HCT116 (cell line): ENCODE data around the gene TOX3. TPM values are rescaled to one million over a fixed set of nuclear protein-coding genes. Genes with fewer than 3 reads are reported as not detected.

Experiments
- ATAC-seq: fragments of 200-7000 bp; cut with Tn5 transposase; 2 replicates; pipeline ENCODE4 v1.9.1; 2020; ENCODE audit warnings: mild to moderate bottlenecking, moderate library complexity
- BruUV-seq: library from RNA; stranded (reverse); fragments of 400-500 nt; replicated peaks from 2 replicates; lab custom pipeline; 2021; lab: Mats Ljungman, UMichigan
- CTCF ChIA-PET: fragments of 300-600 bp; sonication (Branson Sonifier 250); formaldehyde crosslinking; loops from one replicate; lab custom pipeline; 2021; ENCODE audit warnings: antibody characterized with exemption; lab: Charles Lee
- POLR2A ChIA-PET: fragments of 300-600, 350-600 bp; sonication (Branson Sonifier 250); formaldehyde crosslinking; loops from one replicate; lab custom pipeline; 2021; ENCODE audit warnings: antibody characterized with exemption; lab: Charles Lee
- RAD21 ChIA-PET, 2 experiments: fragments of 300-600 bp; sonication (Branson Sonifier 250); formaldehyde crosslinking; loops; one replicate each; lab custom pipeline; 2023; ENCODE audit warnings: low total read pairs in 2 of 2; ENCODE audit not compliant: uncharacterized antibody in 2 of 2, unreplicated experiment in 2 of 2, low non-redundant PET in 1 of 2; lab: Charles Lee
- DNase-seq: peaks from one replicate; pipeline ENCODE4 v3.0.0-alpha.2; 2010; ENCODE audit warnings: low read depth, low spot score
- H2AFZ ChIP-seq: fragments of 200-600 bp; shearing (Covaris generic), sonication (generic); 2 replicates; pipeline ENCODE4 v1.6.1; 2017; ENCODE audit warnings: low read depth, mixed run types, mixed read lengths, antibody characterized with exemption, low read length; ENCODE audit not compliant: poor library complexity, severe bottlenecking
- H3K27ac ChIP-seq: 2 replicates; pipeline ENCODE4 v1.5.1; 2012; ENCODE audit warnings: low read depth, low read length
- H3K27me3 ChIP-seq: fragments of 200-600 bp; sonication (generic); 2 replicates; pipeline ENCODE4 v1.6.1; 2016; ENCODE audit warnings: mixed run types, low read length, mixed read lengths; ENCODE audit not compliant: insufficient read depth
- H3K36me3 ChIP-seq, 2 experiments: fragments of 200-500 bp in 1 of 2; fragments of 200-600 bp in 1 of 2; sonication (Bioruptor generic) in 1 of 2; sonication (generic) in 1 of 2; 2 replicates each; pipeline versions ENCODE4 v1.5.1 to v1.6.1; 2014 to 2016; ENCODE audit warnings: low read length in 2 of 2, inconsistent platforms in 1 of 2, mixed read lengths in 1 of 2, mixed run types in 1 of 2; ENCODE audit not compliant: insufficient read depth in 2 of 2, control insufficient read depth in 1 of 2
- H3K4me1 ChIP-seq, 2 experiments: fragments of 200-600 bp in 1 of 2; sonication (generic) in 1 of 2; 2 replicates each; pipeline versions ENCODE4 v1.5.1 to v1.6.1; 2012 to 2017; ENCODE audit warnings: low read length in 2 of 2, inconsistent platforms in 1 of 2, mild to moderate bottlenecking in 1 of 2, mixed read lengths in 1 of 2, mixed run types in 1 of 2, moderate library complexity in 1 of 2; ENCODE audit not compliant: insufficient read depth in 2 of 2, control insufficient read depth in 1 of 2
- H3K4me2 ChIP-seq: fragments of 200-600 bp; sonication (generic); 2 replicates; pipeline ENCODE4 v1.6.1; 2017; ENCODE audit warnings: mixed run types, low read length, mixed read lengths
- H3K4me3 ChIP-seq, 2 experiments: fragments of 200-600 bp in 1 of 2; sonication (generic) in 1 of 2; replicated peaks in 1 of 2; 2 replicates each; pipeline ENCODE4 v1.5.1; 2011 to 2016; ENCODE audit warnings: low read length in 2 of 2, control low read depth in 1 of 2, low read depth in 1 of 2, mild to moderate bottlenecking in 1 of 2, mixed read lengths in 1 of 2, mixed run types in 1 of 2
- H3K79me2 ChIP-seq: fragments of 200-600 bp; sonication (generic); 2 replicates; pipeline ENCODE4 v1.6.1; 2017; ENCODE audit warnings: mild to moderate bottlenecking, mixed run types, low read length, moderate library complexity, mixed read lengths; ENCODE audit not compliant: insufficient read depth
- H3K9ac ChIP-seq: fragments of 200-600 bp; sonication (generic); 2 replicates; pipeline ENCODE4 v1.6.1; 2016; ENCODE audit warnings: low read length, mixed read lengths
- H3K9me2 ChIP-seq: fragments of 200-600 bp; sonication (generic), shearing (Covaris generic); 2 replicates; pipeline ENCODE4 v1.6.1; 2017; ENCODE audit warnings: mixed run types, mild to moderate bottlenecking, moderate library complexity; ENCODE audit not compliant: insufficient read depth
- H3K9me3 ChIP-seq, 2 experiments: fragments of 200-500 bp in 1 of 2; fragments of 200-600 bp in 1 of 2; sonication (Bioruptor generic) in 1 of 2; sonication (generic) in 1 of 2; 2 replicates each; pipeline ENCODE4 v1.6.1; 2014 to 2017; ENCODE audit warnings: low read length in 2 of 2, mixed read lengths in 2 of 2, inconsistent platforms in 1 of 2, low read depth in 1 of 2, mild to moderate bottlenecking in 1 of 2, mixed run types in 1 of 2, moderate library complexity in 1 of 2; ENCODE audit not compliant: control insufficient read depth in 1 of 2, insufficient read depth in 1 of 2
- H4K20me1 ChIP-seq: fragments of 200-600 bp; sonication (generic), shearing (Covaris generic); 2 replicates; pipeline ENCODE4 v1.6.1; 2017; ENCODE audit warnings: mixed run types, mild to moderate bottlenecking, moderate library complexity; ENCODE audit not compliant: insufficient read depth
- CBX3 ChIP-seq: IDR thresholded peaks from 2 replicates; pipeline ENCODE4 v1.6.1; 2012; ENCODE audit warnings: low read depth
- CEBPB ChIP-seq: IDR thresholded peaks from 2 replicates; pipeline ENCODE4 v1.6.1; 2012; ENCODE audit warnings: low read depth
- EGR1 ChIP-seq: IDR thresholded peaks from 2 replicates; pipeline ENCODE4 v1.6.1; 2012; ENCODE audit warnings: low read depth
- ELF1 ChIP-seq: IDR thresholded peaks from 2 replicates; pipeline ENCODE4 v1.6.1; 2012; ENCODE audit warnings: low read depth, borderline replicate concordance
- EZH2 ChIP-seq: fragments of 200-600 bp; sonication (generic); IDR thresholded peaks from 2 replicates; pipeline ENCODE4 v1.6.1; 2017; ENCODE audit warnings: antibody characterized with exemption, mixed run types
- EZH2phosphoT487 ChIP-seq: fragments of 200-600 bp; IDR thresholded peaks from 2 replicates; pipeline ENCODE4 v1.6.1; 2018; ENCODE audit warnings: antibody characterized with exemption, borderline replicate concordance
- FOSL1 ChIP-seq: IDR thresholded peaks from 2 replicates; pipeline ENCODE4 v1.6.1; 2012; ENCODE audit warnings: low read depth
- JUND ChIP-seq: IDR thresholded peaks from 2 replicates; pipeline ENCODE4 v1.6.1; 2012
- POLR2A ChIP-seq: IDR thresholded peaks from 2 replicates; pipeline ENCODE4 v1.7.0; 2011; ENCODE audit warnings: borderline replicate concordance; ENCODE audit not compliant: insufficient read depth, insufficient read length; ENCODE audit errors: extremely low read depth
- SIN3A ChIP-seq: IDR thresholded peaks from 2 replicates; pipeline ENCODE4 v1.6.1; 2012; ENCODE audit warnings: low read depth
- TCF7L2 ChIP-seq: IDR thresholded peaks from 2 replicates; pipeline ENCODE4 v1.7.0; 2011; ENCODE audit warnings: borderline replicate concordance, inconsistent platforms; ENCODE audit not compliant: insufficient read depth, insufficient read length; ENCODE audit errors: extremely low read depth
- ZFX ChIP-seq: fragments of 450-650 bp; IDR thresholded peaks from 2 replicates; pipeline ENCODE4 v1.6.1; 2017
- ZNF274 ChIP-seq: fragments of 200-500 bp; sonication (Bioruptor generic); IDR thresholded peaks from 2 replicates; pipeline ENCODE4 v1.6.1; 2014; ENCODE audit warnings: mild to moderate bottlenecking, low read depth, low read length, inconsistent platforms
- intact Hi-C: fragments of 100-400 bp; cut with micrococcal nuclease; formaldehyde crosslinking; loops from 2 replicates; pipeline ENCODE4 v1.10.0; 2022
- total RNA-seq: library from RNA; stranded (reverse); gene quantifications from one replicate; pipeline ENCODE4 v1.2.1, GENCODE V29; 2021; ENCODE audit not compliant: unreplicated experiment
- TF ChIP-seq, protein P1 (sequence below): IDR thresholded peaks from 2 replicates; pipeline ENCODE4 v1.6.1; 2012
- TF ChIP-seq, protein P2 (sequence below), 3 experiments: fragments of 200-600 bp in 1 of 3; sonication (generic) in 1 of 3; IDR thresholded peaks in 2 of 3; conservative IDR thresholded peaks in 1 of 3; 2 replicates each; pipeline ENCODE4 v1.5.1; 2012 to 2017; ENCODE audit warnings: low read depth in 2 of 3, low read length in 2 of 3, antibody characterized with exemption in 1 of 3, borderline replicate concordance in 1 of 3, control low read depth in 1 of 3, mild to moderate bottlenecking in 1 of 3, mixed read lengths in 1 of 3, mixed run types in 1 of 3, moderate library complexity in 1 of 3; ENCODE audit not compliant: insufficient read depth in 1 of 3
- TF ChIP-seq, protein P3 (sequence below): IDR thresholded peaks from 2 replicates; pipeline ENCODE4 v1.6.1; 2011; ENCODE audit warnings: mild to moderate bottlenecking, low read length, moderate library complexity; ENCODE audit not compliant: insufficient replicate concordance; ENCODE audit errors: extremely low read depth
- TF ChIP-seq, protein P4 (sequence below): IDR thresholded peaks from 2 replicates; pipeline ENCODE4 v1.6.1; 2012
- TF ChIP-seq, protein P5 (sequence below): IDR thresholded peaks from 2 replicates; pipeline ENCODE4 v1.6.1; 2012; ENCODE audit warnings: low read depth

TOX3 gene
- total RNA-seq, 1 experiment from 2014 or later = not detected

DNA sequence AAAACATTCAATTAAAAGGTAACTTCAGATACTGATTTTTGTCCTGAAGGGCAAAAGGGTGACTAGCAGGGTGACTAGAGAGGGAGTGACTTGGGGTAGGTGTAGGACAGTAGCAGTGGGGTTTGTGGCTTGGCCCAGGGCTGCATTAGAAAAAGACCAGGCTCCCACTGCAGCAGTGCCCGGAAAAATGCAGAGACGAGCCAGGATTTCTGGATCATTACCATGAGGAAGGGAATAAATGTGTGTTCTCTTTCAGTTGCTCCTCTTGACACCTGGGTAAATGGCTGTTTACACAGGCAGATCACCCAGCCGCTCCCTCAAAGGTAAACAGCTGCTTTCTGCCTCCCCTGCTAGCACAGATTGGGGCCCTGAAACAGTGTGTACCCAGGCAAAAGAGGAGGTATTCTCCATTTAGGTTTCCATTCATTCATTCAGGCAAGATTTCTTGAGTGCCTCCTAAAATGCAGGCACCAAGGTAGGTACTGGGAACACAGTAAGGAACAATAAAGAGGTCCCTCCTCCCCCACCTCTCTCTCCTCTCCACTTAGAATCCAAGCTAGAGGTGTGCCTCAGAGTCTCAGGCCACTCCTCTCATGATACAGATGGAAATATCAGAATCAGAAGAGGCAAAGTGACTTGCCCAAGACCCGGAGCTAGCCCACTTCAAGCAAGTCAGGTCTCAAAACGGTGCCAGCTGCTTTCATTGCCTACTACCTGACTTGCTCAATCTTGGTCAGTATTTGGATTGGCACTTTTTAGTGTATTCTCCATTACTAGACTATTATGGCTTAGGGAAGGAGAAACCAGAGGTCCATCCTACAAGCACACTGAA lies 15.2 kb upstream of the TOX3 start:
- no peak overlapping the region for H3K9ac ChIP-seq
- intact Hi-C loops = no loop called here
- no peak overlapping the region for H3K4me3 ChIP-seq
- TF ChIP-seq, protein P1, sequence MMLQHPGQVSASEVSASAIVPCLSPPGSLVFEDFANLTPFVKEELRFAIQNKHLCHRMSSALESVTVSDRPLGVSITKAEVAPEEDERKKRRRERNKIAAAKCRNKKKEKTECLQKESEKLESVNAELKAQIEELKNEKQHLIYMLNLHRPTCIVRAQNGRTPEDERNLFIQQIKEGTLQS = no peak
- TF ChIP-seq, protein P2, sequence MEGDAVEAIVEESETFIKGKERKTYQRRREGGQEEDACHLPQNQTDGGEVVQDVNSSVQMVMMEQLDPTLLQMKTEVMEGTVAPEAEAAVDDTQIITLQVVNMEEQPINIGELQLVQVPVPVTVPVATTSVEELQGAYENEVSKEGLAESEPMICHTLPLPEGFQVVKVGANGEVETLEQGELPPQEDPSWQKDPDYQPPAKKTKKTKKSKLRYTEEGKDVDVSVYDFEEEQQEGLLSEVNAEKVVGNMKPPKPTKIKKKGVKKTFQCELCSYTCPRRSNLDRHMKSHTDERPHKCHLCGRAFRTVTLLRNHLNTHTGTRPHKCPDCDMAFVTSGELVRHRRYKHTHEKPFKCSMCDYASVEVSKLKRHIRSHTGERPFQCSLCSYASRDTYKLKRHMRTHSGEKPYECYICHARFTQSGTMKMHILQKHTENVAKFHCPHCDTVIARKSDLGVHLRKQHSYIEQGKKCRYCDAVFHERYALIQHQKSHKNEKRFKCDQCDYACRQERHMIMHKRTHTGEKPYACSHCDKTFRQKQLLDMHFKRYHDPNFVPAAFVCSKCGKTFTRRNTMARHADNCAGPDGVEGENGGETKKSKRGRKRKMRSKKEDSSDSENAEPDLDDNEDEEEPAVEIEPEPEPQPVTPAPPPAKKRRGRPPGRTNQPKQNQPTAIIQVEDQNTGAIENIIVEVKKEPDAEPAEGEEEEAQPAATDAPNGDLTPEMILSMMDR (IDR thresholded peaks at IDR 0.05 in 2 of 3, conservative IDR thresholded peaks at IDR 0.05 in 1 of 3; ENCODE audit: borderline replicate concordance in 1 of 3, insufficient read depth in 1 of 3, low read depth in 2 of 3, low read length in 2 of 3) = no peak
- TF ChIP-seq FOSL1 = no peak
- TF ChIP-seq POLR2A = no peak
- no peak for TF ChIP-seq EZH2phosphoT487
- TF ChIP-seq ZFX = no peak
- TF ChIP-seq, protein P3, sequence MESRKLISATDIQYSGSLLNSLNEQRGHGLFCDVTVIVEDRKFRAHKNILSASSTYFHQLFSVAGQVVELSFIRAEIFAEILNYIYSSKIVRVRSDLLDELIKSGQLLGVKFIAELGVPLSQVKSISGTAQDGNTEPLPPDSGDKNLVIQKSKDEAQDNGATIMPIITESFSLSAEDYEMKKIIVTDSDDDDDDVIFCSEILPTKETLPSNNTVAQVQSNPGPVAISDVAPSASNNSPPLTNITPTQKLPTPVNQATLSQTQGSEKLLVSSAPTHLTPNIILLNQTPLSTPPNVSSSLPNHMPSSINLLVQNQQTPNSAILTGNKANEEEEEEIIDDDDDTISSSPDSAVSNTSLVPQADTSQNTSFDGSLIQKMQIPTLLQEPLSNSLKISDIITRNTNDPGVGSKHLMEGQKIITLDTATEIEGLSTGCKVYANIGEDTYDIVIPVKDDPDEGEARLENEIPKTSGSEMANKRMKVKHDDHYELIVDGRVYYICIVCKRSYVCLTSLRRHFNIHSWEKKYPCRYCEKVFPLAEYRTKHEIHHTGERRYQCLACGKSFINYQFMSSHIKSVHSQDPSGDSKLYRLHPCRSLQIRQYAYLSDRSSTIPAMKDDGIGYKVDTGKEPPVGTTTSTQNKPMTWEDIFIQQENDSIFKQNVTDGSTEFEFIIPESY = no peak
- TF ChIP-seq, protein P4, sequence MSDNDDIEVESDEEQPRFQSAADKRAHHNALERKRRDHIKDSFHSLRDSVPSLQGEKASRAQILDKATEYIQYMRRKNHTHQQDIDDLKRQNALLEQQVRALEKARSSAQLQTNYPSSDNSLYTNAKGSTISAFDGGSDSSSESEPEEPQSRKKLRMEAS = no peak
- no peak for TF ChIP-seq TCF7L2
- no peak for TF ChIP-seq EGR1
- no peak for TF ChIP-seq CBX3
- TF ChIP-seq ELF1 = no peak
- TF ChIP-seq SIN3A = no peak
- TF ChIP-seq EZH2 = no peak
- no peak for TF ChIP-seq ZNF274
- TF ChIP-seq, protein P5, sequence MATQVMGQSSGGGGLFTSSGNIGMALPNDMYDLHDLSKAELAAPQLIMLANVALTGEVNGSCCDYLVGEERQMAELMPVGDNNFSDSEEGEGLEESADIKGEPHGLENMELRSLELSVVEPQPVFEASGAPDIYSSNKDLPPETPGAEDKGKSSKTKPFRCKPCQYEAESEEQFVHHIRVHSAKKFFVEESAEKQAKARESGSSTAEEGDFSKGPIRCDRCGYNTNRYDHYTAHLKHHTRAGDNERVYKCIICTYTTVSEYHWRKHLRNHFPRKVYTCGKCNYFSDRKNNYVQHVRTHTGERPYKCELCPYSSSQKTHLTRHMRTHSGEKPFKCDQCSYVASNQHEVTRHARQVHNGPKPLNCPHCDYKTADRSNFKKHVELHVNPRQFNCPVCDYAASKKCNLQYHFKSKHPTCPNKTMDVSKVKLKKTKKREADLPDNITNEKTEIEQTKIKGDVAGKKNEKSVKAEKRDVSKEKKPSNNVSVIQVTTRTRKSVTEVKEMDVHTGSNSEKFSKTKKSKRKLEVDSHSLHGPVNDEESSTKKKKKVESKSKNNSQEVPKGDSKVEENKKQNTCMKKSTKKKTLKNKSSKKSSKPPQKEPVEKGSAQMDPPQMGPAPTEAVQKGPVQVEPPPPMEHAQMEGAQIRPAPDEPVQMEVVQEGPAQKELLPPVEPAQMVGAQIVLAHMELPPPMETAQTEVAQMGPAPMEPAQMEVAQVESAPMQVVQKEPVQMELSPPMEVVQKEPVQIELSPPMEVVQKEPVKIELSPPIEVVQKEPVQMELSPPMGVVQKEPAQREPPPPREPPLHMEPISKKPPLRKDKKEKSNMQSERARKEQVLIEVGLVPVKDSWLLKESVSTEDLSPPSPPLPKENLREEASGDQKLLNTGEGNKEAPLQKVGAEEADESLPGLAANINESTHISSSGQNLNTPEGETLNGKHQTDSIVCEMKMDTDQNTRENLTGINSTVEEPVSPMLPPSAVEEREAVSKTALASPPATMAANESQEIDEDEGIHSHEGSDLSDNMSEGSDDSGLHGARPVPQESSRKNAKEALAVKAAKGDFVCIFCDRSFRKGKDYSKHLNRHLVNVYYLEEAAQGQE = no peak
- no peak for TF ChIP-seq CEBPB
- TF ChIP-seq JUND = no peak
- no peak overlapping the region for H2AFZ ChIP-seq
- H3K9me3 ChIP-seq = no peaks in the 10 kb centered on the region; a peak in 1 of 4 replicates
- ATAC-seq = no peak
- CTCF ChIA-PET = no interaction called here
- POLR2A ChIA-PET = no interaction called here
- H4K20me1 ChIP-seq = no peaks in the 10 kb centered on the region
- no peaks in the 10 kb centered on the region for H3K79me2 ChIP-seq
- H3K4me2 ChIP-seq = no peak overlapping the region
- no peaks in the 10 kb centered on the region for H3K9me2 ChIP-seq
- no peaks in the 10 kb centered on the region for H3K4me1 ChIP-seq
- BruUV-seq = no TSS peak
- H3K36me3 ChIP-seq = no peaks in the 10 kb centered on the region
- no peak for DNase-seq
- RAD21 ChIA-PET = no interaction called here
- no peak overlapping the region for H3K27ac ChIP-seq
- no peaks in the 10 kb centered on the region for H3K27me3 ChIP-seq
